ENCODE results near the gene KLHL42. TPM values are rescaled to one million over a fixed set of nuclear protein-coding genes. Genes with fewer than 3 reads are reported as not detected.

The KLHL42 gene
- total RNA-seq, 1 experiment from 2014 or later: 10.6 TPM

DNA sequence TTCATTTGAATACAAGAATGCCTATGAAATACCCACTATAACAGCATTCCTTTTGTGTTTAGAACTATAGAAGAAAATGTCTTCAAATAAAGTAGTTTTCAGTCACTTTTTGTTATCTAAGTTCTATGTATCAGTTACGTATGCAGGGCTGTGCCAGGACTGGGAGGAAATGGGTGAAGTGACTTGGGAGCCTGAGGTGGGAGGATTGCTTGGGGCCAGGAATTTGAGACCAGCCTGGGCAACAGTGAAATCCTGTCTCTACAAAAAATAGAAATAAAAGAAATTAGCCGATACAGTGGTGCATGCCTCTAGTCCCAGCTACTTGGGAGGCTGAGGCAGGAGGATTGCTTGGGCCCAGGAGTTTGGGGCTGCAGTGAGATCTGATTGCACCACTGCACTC, 22.9 kb downstream of the KLHL42 start:
- no peak for DNase-seq
- H3K36me3 ChIP-seq: peaks cover 14% of the 10 kb centered on the region
- H3K27me3 ChIP-seq: no peaks in the 10 kb centered on the region
- H3K9me3 ChIP-seq: no peaks in the 10 kb centered on the region
- H3K4me3 ChIP-seq: no peak overlapping the region

DNA sequence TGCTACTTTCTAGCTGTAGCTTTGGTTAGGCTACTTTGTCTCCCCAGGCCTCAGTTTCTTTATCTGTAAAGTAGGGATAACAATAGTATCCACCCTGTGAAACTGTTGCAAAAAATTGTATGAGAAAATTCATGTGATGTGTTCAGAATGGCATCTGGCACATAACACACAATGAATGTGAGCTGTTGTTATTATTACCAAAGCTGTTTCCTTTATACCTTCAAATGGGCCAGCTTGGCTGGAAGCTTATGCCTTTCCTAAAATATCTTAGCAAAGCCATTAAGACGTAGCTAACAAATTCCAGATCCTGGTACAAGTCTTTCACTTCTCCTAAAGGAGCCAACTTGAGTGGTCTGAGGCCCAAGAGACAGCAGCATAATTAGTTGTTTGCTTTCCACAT, 25.2 kb downstream of the KLHL42 start:
- Histone ChIP-seq H3K9me3 (no peaks in the 10 kb centered on the region), H3K27me3 (no peaks in the 10 kb centered on the region), H3K4me3 (no peak overlapping the region), H3K36me3 (no peaks in the 10 kb centered on the region; the same call in 1 of the 2 replicates)
- DNase-seq: no peak

DNA sequence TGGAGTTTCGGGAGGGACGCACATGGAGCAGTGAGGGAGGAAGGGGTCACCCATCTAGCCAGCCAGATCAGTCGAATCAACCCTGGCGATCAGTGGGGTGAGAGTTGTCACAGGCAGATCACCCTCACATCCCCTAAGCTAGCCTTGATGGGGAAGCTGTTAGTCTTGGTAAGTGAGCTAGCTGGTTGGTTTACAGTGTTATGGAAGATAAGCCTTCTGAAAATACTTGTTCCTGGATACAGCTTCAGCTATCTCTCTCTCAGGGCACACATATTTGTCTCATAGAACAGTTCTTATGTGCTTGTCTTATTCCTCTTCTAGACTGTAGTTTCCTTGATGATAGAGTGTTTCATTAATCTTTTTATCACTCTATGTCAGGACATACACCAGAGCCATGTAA, 26.2 kb downstream of the KLHL42 start:
- no peak for DNase-seq
- Histone ChIP-seq H3K36me3 (no peaks in the 10 kb centered on the region; the same call in 1 of the 2 replicates), H3K27me3 (no peaks in the 10 kb centered on the region), H3K4me3 (no peak overlapping the region), H3K9me3 (no peaks in the 10 kb centered on the region)

DNA sequence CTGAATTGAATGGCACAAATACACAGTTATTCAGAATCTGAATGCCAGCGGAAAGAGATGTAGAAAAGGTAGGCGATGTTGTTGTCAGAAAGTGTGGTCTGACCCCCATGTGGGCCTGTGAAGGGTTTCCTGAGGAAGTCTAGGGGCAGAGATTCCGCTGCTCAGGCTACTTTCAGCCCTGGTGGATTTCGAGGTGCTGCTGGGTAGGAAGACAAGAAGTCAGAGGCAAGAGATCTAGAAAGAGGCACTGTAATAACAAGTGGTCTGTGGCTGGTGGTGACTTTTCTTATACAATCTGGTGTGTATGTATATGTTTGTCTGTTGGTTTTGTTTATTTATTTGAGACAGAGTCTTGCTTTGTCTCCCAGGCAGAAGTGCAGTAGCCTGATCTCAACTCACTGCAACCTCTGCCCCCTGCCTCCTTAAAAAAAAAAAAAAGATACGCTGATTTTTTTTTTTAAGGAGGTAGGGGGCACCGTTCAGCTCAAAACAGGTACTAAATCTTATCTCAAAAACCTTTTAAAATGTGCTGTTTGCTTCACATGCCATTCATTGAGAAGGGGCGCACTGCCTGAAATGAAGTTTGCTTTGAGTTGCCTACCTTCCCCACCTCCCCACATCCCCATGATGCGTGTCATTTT, 27.1 kb downstream of the KLHL42 start:
- Histone ChIP-seq H3K27me3 (no peaks in the 10 kb centered on the region), H3K9me3 (no peaks in the 10 kb centered on the region), H3K4me3 (no peak overlapping the region), H3K36me3 (no peaks in the 10 kb centered on the region)
- no peak for DNase-seq

DNA sequence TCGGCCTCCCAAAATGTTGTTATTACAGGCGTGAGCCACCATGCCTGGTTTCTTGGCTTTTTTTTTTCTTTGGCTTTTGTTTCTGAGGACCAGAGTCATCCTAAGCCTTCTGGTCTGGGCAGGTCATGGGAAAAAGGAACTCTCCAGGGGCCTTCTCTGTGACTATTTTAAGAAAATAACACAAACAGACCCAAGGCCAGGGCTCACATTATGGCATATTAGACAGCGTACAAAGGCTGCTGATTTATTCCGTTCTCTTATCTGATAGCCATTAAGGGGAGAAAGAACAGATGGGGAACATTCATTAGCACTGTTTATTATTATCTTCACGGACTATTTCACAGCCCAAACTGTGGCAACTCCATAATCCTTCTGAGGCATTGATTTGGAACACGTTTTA, 28.8 kb downstream of the KLHL42 start:
- Histone ChIP-seq H3K27me3 (no peaks in the 10 kb centered on the region), H3K9me3 (no peaks in the 10 kb centered on the region), H3K4me3 (no peak overlapping the region), H3K36me3 (no peaks in the 10 kb centered on the region)
- DNase-seq: no peak

DNA sequence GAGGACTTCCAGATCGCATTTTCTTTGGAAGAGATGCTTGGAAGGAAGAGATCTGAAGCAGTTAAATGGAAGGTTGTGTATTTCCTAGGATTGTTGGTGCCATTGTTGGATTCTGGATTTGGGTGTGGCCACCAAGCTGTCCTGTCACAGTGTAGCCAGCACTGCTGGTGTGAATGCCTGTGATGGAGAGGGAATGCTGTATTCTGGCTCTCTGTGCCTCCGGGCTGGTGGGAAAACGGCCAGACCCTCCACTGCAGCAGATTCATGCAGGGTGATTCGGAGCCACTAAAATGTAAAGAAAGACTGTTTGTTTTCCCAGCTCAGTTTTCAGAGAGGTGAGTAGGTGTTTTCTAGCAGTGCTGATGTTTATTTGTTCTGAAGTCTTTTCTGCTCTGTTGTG, 30.7 kb downstream of the KLHL42 start:
- Histone ChIP-seq H3K4me3 (no peak overlapping the region), H3K36me3 (no peaks in the 10 kb centered on the region), H3K27me3 (no peaks in the 10 kb centered on the region), H3K9me3 (no peaks in the 10 kb centered on the region)
- no peak for DNase-seq

DNA sequence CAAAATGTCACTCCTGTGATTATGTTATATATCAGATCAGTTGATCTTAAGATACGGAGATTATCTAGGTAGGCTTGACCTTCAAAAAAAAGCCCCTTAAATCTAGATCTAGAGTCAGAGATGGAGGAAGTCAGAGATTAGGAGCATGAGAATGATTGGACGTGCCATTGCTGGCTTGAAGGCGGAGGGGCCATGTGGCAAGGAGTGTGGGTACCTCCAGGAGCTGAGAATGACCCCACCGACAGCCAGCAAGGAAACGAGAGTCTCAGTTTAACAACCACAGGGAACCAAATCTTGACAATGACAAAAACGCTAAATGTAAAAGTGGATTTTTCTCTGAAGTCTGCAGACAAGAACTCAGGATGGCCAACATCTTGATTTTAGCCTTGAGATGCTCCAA, 32.5 kb downstream of the KLHL42 start:
- DNase-seq: no peak
- H3K27me3 ChIP-seq: no peaks in the 10 kb centered on the region
- no peak overlapping the region for H3K4me3 ChIP-seq

DNA sequence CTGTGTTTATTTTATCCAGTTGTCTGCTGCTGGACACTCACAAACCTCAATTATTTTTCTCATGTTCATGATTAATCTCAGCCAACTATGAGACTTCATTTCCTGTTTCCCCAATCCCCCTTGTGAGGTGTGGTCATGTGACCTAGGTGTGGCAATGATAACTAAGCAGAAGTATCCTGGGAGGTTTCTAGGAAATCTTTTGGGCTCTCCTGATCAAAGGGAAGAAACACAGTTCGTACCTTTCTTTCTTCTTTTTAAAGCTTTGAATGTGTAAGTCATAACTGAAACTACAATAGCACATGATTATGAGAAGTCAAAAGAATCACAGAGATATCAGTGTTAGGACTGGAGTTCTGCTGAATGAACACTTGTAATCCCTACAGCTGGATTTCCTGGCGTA, 34.4 kb downstream of the KLHL42 start:
- no peaks in the 10 kb centered on the region for H3K36me3 ChIP-seq
- H3K9me3 ChIP-seq: no peaks in the 10 kb centered on the region
- no peak overlapping the region for H3K4me3 ChIP-seq
- DNase-seq: no peak
- H3K27me3 ChIP-seq: no peaks in the 10 kb centered on the region

More for the DNA sequence above, 32.5 kb downstream of the KLHL42 start:
- Histone ChIP-seq H3K9me3 (no peaks in the 10 kb centered on the region), H3K36me3 (no peaks in the 10 kb centered on the region)

DNA sequence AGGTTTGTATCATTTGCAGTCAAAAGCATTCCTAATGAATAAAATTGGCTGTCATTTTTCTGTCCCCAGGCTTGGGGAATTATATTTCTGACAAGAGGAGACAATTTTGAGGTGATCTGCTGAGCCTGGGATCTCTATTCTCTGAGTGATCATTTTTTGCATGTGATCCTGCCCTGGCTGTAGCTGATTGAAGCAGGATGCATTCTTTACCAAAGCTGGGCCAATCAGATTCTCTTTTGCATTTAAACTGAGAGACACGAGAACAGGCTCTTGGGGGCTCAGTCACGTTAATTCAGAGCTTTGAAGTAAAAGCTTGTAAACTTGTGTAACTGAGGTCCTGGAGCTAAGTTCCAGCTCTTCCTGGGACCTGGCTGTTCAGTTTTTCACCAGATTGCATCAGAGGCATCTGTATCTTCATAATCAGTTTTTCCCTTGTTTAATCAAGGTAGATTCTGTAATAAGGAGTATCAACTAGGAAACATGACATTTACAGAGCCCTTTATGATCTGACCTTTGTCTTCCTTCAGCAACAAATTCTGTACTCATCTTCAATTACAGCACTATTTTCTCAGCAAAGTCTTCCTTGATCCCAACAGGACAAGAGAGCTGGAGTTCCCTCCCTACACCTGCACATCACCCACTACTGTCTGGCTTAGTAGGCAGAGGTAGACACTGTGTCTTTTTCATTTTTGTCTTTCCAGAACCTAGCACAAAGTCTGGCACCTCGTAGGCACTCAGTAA, 35.0 kb downstream of the KLHL42 start:
- H3K27me3 ChIP-seq: no peaks in the 10 kb centered on the region
- no peaks in the 10 kb centered on the region for H3K9me3 ChIP-seq
- H3K4me3 ChIP-seq: no peak overlapping the region
- no peak for DNase-seq
- no peaks in the 10 kb centered on the region for H3K36me3 ChIP-seq

DNA sequence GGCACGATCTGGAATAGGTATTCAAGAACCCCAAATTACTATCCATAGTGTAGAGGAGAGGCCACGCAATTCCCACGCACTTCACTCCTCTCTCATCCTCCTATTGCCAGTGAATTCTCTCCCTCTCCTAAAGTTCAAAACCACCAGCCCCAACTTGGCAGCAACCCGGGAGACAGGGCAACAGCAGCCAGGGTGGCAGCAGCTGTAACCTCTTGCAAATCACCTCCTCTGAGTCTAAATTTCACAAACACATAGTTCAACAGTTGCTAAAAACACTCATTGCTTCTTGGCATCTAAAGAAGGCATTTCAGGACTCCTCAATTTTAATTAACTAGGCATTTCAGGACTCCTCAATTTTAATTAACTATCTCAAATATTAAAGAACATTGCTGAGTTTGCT, 37.7 kb downstream of the KLHL42 start:
- no peak for DNase-seq
- Histone ChIP-seq H3K27me3 (no peaks in the 10 kb centered on the region), H3K4me3 (no peak overlapping the region), H3K9me3 (no peaks in the 10 kb centered on the region), H3K36me3 (no peaks in the 10 kb centered on the region)

DNA sequence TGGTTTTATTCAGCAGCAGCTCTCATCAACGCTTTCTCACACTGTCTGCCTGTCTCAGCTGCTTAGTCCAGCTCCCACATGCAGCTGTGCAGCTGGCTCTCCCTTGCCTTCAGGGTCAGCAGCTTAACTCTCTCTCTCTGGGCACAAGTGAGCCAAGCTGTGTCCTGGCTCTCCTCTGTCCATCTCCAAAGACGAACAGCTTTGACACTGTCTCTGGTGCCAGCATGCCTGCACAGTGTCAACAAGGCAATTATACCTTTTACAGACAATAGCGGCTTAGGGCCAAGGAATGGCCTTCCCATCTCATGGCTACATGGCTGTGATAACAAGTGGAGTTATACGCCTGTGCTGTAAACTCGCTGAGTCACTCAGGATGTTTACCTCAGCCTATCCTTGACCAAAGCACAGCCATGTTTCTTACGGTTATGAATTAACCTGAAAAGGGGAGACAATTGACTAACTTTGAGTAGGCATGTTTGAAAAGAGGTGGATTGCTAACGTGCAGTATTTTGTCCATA, 38.4 kb downstream of the KLHL42 start:
- Histone ChIP-seq H3K4me3 (no peak overlapping the region), H3K9me3 (no peaks in the 10 kb centered on the region), H3K27me3 (no peaks in the 10 kb centered on the region), H3K36me3 (no peaks in the 10 kb centered on the region)
- no peak for DNase-seq

DNA sequence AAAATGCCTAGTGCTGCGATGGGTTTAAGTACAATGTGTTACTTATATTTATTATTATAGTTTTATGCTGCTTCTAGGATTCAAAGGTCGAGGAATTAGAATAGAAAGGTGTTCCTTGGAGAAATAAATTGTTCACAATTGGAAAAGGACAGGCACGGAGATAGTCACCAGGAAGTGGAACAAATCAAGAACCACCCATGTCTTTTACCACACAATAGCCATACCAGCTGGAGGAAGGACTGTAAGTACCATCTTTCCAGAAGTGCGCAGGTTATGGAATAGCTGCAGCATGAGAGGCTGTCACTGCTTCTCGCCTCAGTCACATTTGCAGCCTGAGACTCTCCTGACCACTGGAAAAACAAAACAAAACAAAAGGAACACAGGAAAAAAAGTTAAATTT, 40.5 kb downstream of the KLHL42 start:
- no peaks in the 10 kb centered on the region for H3K27me3 ChIP-seq
- no peak overlapping the region for H3K4me3 ChIP-seq
- no peaks in the 10 kb centered on the region for H3K9me3 ChIP-seq
- DNase-seq: no peak
- no peaks in the 10 kb centered on the region for H3K36me3 ChIP-seq

DNA sequence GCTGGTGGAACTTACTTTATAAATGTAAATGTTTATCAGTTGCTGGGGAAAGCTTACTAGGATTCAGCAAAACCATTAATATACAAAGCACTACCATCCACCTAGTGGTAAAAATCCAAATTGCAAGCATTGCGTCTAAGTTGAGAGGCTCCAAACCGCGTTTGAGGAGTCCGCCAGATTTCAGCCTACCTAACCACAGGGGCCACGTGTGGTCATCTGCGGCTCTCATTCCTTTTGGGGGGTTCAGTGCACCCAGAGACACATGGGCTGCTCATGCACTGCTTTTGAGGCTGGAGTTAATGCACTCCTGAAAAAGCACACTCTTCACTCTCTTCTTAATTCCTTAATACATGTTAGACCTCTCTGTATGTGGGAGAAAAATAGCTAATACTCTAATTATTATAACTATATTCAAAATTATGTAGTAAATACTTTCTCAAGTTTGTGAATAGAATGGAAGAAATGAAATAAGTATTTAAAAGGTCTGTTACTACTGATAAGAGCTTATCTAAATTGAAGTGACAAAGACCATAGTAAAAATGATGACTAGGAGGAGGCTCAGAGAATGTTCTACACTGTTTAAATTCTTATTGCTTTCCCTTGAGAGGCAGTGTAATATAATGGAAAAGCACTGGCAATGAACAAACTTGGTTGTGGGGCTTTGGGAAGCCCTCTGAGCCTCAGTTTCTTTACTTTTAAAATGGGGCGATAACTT, 41.4 kb downstream of the KLHL42 start:
- Histone ChIP-seq H3K9me3 (no peaks in the 10 kb centered on the region), H3K4me3 (no peak overlapping the region), H3K36me3 (no peaks in the 10 kb centered on the region), H3K27me3 (no peaks in the 10 kb centered on the region)
- peak; percentile 33 for DNase-seq

DNA sequence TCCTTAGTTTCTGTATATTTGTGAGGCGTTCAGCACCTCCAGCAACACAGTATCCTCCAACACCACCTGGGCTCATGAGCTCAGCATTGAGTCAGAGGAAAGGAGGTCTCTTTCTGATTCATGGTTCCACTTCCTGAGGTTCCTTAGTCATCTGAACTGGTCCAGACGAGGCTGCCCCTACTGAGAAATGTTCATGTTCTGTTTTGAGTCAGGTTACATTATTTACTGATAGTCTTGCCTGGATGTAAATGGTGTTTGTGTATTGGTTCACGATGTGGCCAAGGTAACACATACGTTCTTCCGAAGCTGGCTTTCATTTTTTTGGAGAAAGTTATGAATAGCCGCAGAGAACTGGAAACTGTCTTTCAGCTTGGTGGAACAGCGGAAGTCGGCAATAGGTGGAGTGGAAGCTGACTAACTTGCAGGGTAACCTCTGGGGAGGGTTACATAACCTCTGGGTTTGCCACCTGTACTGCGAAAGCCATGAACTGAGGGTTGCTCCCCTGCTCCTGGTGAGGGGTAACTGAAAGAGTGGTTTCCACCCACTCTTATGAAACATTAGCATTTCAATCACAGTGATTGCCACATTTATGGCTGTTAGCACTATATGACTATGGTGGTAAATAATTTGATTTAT, 42.2 kb downstream of the KLHL42 start:
- Histone ChIP-seq H3K9me3 (no peaks in the 10 kb centered on the region), H3K4me3 (no peak overlapping the region), H3K36me3 (no peaks in the 10 kb centered on the region), H3K27me3 (no peaks in the 10 kb centered on the region)
- DNase-seq: peak; percentile 50

DNA sequence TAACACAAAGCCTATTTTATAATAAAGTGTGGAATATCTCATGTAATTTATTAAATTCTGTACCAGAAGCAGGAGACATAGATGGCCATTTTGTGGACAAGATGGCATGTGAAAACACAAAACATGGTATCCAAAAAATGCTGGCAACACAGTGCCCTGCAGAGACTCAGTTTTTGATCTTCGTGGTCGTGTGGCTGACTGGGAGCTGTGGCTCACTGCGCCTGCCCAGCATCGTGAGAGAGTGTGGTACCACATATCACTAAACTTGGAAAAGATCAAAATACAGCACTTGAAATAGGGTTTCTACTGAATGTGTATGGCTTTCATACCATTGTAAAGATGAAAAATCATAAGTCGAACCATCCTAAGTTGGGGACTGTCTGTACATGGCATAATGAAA, 43.0 kb downstream of the KLHL42 start:
- H3K4me3 ChIP-seq: no peak overlapping the region
- no peaks in the 10 kb centered on the region for H3K9me3 ChIP-seq
- no peak for DNase-seq
- H3K36me3 ChIP-seq: no peaks in the 10 kb centered on the region
- no peaks in the 10 kb centered on the region for H3K27me3 ChIP-seq

DNA sequence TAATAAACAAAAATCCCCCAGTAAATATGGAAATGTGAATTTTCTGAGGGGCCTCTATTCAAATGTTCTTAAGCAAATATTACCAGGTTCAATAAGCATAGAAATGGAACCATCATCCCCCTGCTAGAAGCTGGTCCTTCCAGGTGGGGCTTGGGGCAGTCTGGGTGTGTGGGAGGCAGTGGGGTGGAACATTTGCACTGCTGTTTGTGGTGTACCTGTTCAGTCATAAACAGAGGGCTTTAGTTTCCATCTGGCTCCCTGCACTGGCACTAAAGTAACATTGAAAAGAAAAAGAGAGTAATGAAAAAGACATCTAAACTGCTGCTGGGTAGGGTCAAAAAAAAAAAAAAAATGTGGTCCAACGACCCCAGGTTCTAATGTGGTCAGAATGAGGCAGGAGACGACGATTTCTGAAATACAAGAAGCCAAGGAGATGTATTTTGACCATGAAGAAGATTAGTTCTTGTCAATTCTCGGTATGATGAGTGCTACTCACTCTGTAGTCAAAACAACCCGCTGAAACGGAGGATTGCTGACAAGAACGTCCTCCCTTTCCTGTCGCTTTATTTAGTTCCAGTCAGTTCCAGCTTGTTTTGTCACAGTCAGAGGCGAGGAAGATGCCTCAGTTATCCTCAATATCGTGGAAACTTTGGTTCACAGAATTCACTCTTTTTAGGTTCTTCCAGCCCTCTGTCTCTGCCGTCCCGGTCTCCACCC, 44.3 kb downstream of the KLHL42 start:
- Histone ChIP-seq H3K4me3 (no peak overlapping the region), H3K9me3 (no peaks in the 10 kb centered on the region), H3K36me3 (no peaks in the 10 kb centered on the region), H3K27me3 (no peaks in the 10 kb centered on the region)
- DNase-seq: no peak

All from MG63 (cell line).